SK-N-SH (cell line): ENCODE data around the gene DNASE1L3.

Experiments used
- EZH2phosphoT487 ChIP-seq: fragments of 200-600 bp; sonication (generic); IDR thresholded peaks from 2 replicates; pipeline ENCODE4 v1.6.1; 2017; ENCODE audit warnings: low read depth, mixed run types, mild to moderate bottlenecking, antibody characterized with exemption, moderate library complexity, borderline replicate concordance
- FOSL2 ChIP-seq: IDR thresholded peaks from 2 replicates; pipeline ENCODE4 v1.4.0; 2012; ENCODE audit warnings: low read depth, mild to moderate bottlenecking, moderate library complexity, borderline replicate concordance
- FOXJ3 ChIP-seq: sonication (generic); formaldehyde crosslinking; IDR thresholded peaks from 2 replicates; pipeline ENCODE4 v1.5.1; 2020; ENCODE audit warnings: mild to moderate bottlenecking, missing genetic modification reagents
- POLR2AphosphoS5 ChIP-seq: IDR thresholded peaks from 2 replicates; pipeline ENCODE4 v1.6.1; 2012; ENCODE audit warnings: low read depth, low read length
- RAD21 ChIP-seq: IDR thresholded peaks from 2 replicates; pipeline ENCODE4 v1.6.1; 2012; ENCODE audit warnings: mild to moderate bottlenecking, low read length
- RFX5 ChIP-seq: IDR thresholded peaks from 2 replicates; pipeline ENCODE4 v1.6.1; 2012; ENCODE audit warnings: mild to moderate bottlenecking, improper control_type of control experiment, low read length
- TAF1 ChIP-seq: IDR thresholded peaks from 2 replicates; pipeline ENCODE4 v1.6.1; 2012; ENCODE audit warnings: low read depth, mild to moderate bottlenecking, low read length, moderate library complexity, borderline replicate concordance
- TCF12 ChIP-seq: IDR thresholded peaks from 2 replicates; pipeline ENCODE4 v1.4.0; 2012
- USF1 ChIP-seq: IDR thresholded peaks from 2 replicates; pipeline ENCODE4 v1.4.0; 2012; ENCODE audit warnings: low read depth, borderline replicate concordance
- YY1 ChIP-seq: IDR thresholded peaks from 2 replicates; pipeline ENCODE4 v1.4.0; 2012; ENCODE audit warnings: low read depth, mild to moderate bottlenecking
- TF ChIP-seq, protein P1 (sequence below): fragments of 200-600 bp; sonication (generic); IDR thresholded peaks from 2 replicates; pipeline ENCODE4 v1.6.1; 2017; ENCODE audit warnings: antibody characterized with exemption, mild to moderate bottlenecking, moderate library complexity
- TF ChIP-seq, protein P2 (sequence below): IDR thresholded peaks from 2 replicates; pipeline ENCODE4 v1.6.1; 2012; ENCODE audit warnings: mild to moderate bottlenecking, low read depth, low read length, moderate library complexity

- TF ChIP-seq, protein P1, sequence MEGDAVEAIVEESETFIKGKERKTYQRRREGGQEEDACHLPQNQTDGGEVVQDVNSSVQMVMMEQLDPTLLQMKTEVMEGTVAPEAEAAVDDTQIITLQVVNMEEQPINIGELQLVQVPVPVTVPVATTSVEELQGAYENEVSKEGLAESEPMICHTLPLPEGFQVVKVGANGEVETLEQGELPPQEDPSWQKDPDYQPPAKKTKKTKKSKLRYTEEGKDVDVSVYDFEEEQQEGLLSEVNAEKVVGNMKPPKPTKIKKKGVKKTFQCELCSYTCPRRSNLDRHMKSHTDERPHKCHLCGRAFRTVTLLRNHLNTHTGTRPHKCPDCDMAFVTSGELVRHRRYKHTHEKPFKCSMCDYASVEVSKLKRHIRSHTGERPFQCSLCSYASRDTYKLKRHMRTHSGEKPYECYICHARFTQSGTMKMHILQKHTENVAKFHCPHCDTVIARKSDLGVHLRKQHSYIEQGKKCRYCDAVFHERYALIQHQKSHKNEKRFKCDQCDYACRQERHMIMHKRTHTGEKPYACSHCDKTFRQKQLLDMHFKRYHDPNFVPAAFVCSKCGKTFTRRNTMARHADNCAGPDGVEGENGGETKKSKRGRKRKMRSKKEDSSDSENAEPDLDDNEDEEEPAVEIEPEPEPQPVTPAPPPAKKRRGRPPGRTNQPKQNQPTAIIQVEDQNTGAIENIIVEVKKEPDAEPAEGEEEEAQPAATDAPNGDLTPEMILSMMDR = no peak
- no peak for TF ChIP-seq TCF12
- no peak for TF ChIP-seq RAD21
- TF ChIP-seq YY1 = no peak
- TF ChIP-seq EZH2phosphoT487 = no peak
- no peak for TF ChIP-seq FOXJ3 (CRISPR knock-in tag)
- TF ChIP-seq RFX5 = no peak
- no peak for TF ChIP-seq USF1
- TF ChIP-seq TAF1 = no peak
- no peak for TF ChIP-seq FOSL2
- no peak for TF ChIP-seq POLR2AphosphoS5
- TF ChIP-seq, protein P2, sequence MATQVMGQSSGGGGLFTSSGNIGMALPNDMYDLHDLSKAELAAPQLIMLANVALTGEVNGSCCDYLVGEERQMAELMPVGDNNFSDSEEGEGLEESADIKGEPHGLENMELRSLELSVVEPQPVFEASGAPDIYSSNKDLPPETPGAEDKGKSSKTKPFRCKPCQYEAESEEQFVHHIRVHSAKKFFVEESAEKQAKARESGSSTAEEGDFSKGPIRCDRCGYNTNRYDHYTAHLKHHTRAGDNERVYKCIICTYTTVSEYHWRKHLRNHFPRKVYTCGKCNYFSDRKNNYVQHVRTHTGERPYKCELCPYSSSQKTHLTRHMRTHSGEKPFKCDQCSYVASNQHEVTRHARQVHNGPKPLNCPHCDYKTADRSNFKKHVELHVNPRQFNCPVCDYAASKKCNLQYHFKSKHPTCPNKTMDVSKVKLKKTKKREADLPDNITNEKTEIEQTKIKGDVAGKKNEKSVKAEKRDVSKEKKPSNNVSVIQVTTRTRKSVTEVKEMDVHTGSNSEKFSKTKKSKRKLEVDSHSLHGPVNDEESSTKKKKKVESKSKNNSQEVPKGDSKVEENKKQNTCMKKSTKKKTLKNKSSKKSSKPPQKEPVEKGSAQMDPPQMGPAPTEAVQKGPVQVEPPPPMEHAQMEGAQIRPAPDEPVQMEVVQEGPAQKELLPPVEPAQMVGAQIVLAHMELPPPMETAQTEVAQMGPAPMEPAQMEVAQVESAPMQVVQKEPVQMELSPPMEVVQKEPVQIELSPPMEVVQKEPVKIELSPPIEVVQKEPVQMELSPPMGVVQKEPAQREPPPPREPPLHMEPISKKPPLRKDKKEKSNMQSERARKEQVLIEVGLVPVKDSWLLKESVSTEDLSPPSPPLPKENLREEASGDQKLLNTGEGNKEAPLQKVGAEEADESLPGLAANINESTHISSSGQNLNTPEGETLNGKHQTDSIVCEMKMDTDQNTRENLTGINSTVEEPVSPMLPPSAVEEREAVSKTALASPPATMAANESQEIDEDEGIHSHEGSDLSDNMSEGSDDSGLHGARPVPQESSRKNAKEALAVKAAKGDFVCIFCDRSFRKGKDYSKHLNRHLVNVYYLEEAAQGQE = no peak
Observed at GRCh38 chr3:58175437-58176184, 35.2 kb downstream of the DNASE1L3 start.
